Measurements from ENCODE around the gene PPP4R1. TPM values are rescaled to one million over a fixed set of nuclear protein-coding genes. Genes with fewer than 3 reads are reported as not detected.

The PPP4R1 gene
- polyA plus RNA-seq, 1 donor (not counting 4 experiments of a cell fraction or from before 2014, with no cell fraction given): 200 TPM

GRCh38 chr18:9539283-9539682 lies 75.1 kb downstream of the PPP4R1 start:
- no peak overlapping the region for H2AFZ ChIP-seq (ENCODE audit: control insufficient read depth, low read length)
- peaks cover 26% of the 10 kb centered on the region for H3K4me1 ChIP-seq (ENCODE audit: control insufficient read depth, extremely low read depth, insufficient read depth, low read length)
- H3K9me3 ChIP-seq (ENCODE audit: control insufficient read depth, low read depth, low read length): no peaks in the 10 kb centered on the region
- H3K36me3 ChIP-seq (ENCODE audit: control insufficient read depth in 2 of 2, extremely low read depth in 1 of 2, insufficient read depth in 2 of 2, low read length in 2 of 2): peaks cover 10 to 11% of the 10 kb centered on the region in 2 experiments
- no peak overlapping the region for H3K4me3 ChIP-seq (ENCODE audit: control insufficient read depth in 2 of 3, extremely low read depth in 1 of 3, insufficient read depth in 2 of 3, low read depth in 1 of 3, low read length in 3 of 3)
- no peaks in the 10 kb centered on the region for H3K9me1 ChIP-seq (ENCODE audit: control insufficient read depth, extremely low read depth, insufficient read depth, low read length)
- no peaks in the 10 kb centered on the region for H4K20me1 ChIP-seq (ENCODE audit: control insufficient read depth, extremely low read depth, insufficient read depth, low read length)
- H3K79me2 ChIP-seq (ENCODE audit: control insufficient read depth, insufficient read depth, low read length): no peaks in the 10 kb centered on the region
- FAIRE-seq (peak; percentile 74), DNase-seq (ENCODE audit: low read depth, low spot score) (peak; percentile 35)
- H3K4me2 ChIP-seq (ENCODE audit: control insufficient read depth, extremely low read depth, insufficient read depth, low read depth, low read length): peak overlapping the region; percentile 29
- H3K27me3 ChIP-seq (ENCODE audit: control insufficient read depth, extremely low read depth, insufficient read depth, low read length): no peaks in the 10 kb centered on the region
- no peak for TF ChIP-seq CTCF (optimal IDR thresholded peaks at IDR 0.05 in 1 of 3, IDR thresholded peaks at IDR 0.05 in 1 of 3, conservative IDR thresholded peaks at IDR 0.05 in 1 of 3; ENCODE audit: extremely low read depth in 1 of 3, insufficient read depth in 2 of 3, low read length in 3 of 3)
- no peak for TF ChIP-seq EZH2 (IDR thresholded peaks at IDR 0.05; ENCODE audit: low read length)
- dilution Hi-C loops (cut with MboI; ENCODE audit: extremely low pct_ligation_motif_present, low sequenced_read_pairs): no loop called here
- no peak overlapping the region for H3K9ac ChIP-seq (ENCODE audit: control insufficient read depth, extremely low read depth, insufficient read depth, low read length)
- H3K27ac ChIP-seq (ENCODE audit: control insufficient read depth, insufficient read depth, low read length): peak overlapping the region; percentile 48

GRCh38 chr18:9537677-9538076 lies 76.7 kb downstream of the PPP4R1 start:
- dilution Hi-C loops (cut with MboI; ENCODE audit: extremely low pct_ligation_motif_present, low sequenced_read_pairs): no loop called here

More at GRCh38 chr18:9537677-9538076, 76.7 kb downstream of the PPP4R1 start:
- Histone ChIP-seq H2AFZ (ENCODE audit: control insufficient read depth, low read length) (no peak overlapping the region), H3K4me1 (ENCODE audit: control insufficient read depth, extremely low read depth, insufficient read depth, low read length) (peaks cover 26% of the 10 kb centered on the region), H3K79me2 (ENCODE audit: control insufficient read depth, insufficient read depth, low read length) (no peaks in the 10 kb centered on the region), H3K9me3 (ENCODE audit: control insufficient read depth, low read depth, low read length) (no peaks in the 10 kb centered on the region), H3K4me2 (ENCODE audit: control insufficient read depth, extremely low read depth, insufficient read depth, low read depth, low read length) (no peak overlapping the region), H3K4me3 (ENCODE audit: control insufficient read depth in 2 of 3, extremely low read depth in 1 of 3, insufficient read depth in 2 of 3, low read depth in 1 of 3, low read length in 3 of 3) (no peak overlapping the region), H3K36me3 (ENCODE audit: control insufficient read depth in 2 of 2, extremely low read depth in 1 of 2, insufficient read depth in 2 of 2, low read length in 2 of 2) (peaks cover 19 to 23% of the 10 kb centered on the region in 2 experiments), H3K27me3 (ENCODE audit: control insufficient read depth, extremely low read depth, insufficient read depth, low read length) (no peaks in the 10 kb centered on the region), H3K9me1 (ENCODE audit: control insufficient read depth, extremely low read depth, insufficient read depth, low read length) (no peaks in the 10 kb centered on the region), H4K20me1 (ENCODE audit: control insufficient read depth, extremely low read depth, insufficient read depth, low read length) (no peaks in the 10 kb centered on the region), H3K27ac (ENCODE audit: control insufficient read depth, insufficient read depth, low read length) (no peak overlapping the region), H3K9ac (ENCODE audit: control insufficient read depth, extremely low read depth, insufficient read depth, low read length) (no peak overlapping the region)
- DNase-seq (ENCODE audit: low read depth, low spot score) (no peak), FAIRE-seq (no peak)
- no peak for TF ChIP-seq CTCF (optimal IDR thresholded peaks at IDR 0.05 in 1 of 3, IDR thresholded peaks at IDR 0.05 in 1 of 3, conservative IDR thresholded peaks at IDR 0.05 in 1 of 3; ENCODE audit: extremely low read depth in 1 of 3, insufficient read depth in 2 of 3, low read length in 3 of 3)
- no peak for TF ChIP-seq EZH2 (IDR thresholded peaks at IDR 0.05; ENCODE audit: low read length)

Data from keratinocyte (primary cell).